Stimulated activated naive CD4-positive, alpha-beta T cell (primary cell): ENCODE results near the gene ZDHHC17.

Experiments
- DNase-seq, 6 experiments: peaks; one replicate each; lab custom pipeline; 2025; lab: John Stamatoyannopoulos, UW

ZDHHC17 gene

GRCh38 chr12:76878099-76878898, 114.4 kb downstream of the ZDHHC17 start:
- DNase-seq = peak in 1 of 6 experiments; percentile 50

- peak in 5 of 6 experiments; percentile 24 to 61 (median 39) for DNase-seq
Observed at GRCh38 chr12:76878899-76879709, 115.2 kb downstream of the ZDHHC17 start, which contains the start of gene CSRP2. Gene CSRP2, minus strand, starts transcription at chr12:76879019. Its CDS starts 12,759 bp downstream, at chr12:76866260.

- DNase-seq = no peak
Observed at GRCh38 chr12:76879710-76880518, 116.0 kb downstream of the ZDHHC17 start.

GRCh38 chr12:76880519-76881023, 116.7 kb downstream of the ZDHHC17 start:
- no peak for DNase-seq

GRCh38 chr12:76881142-76881541, 117.2 kb downstream of the ZDHHC17 start:
- DNase-seq = no peak

- DNase-seq = no peak
Observed at GRCh38 chr12:76882367-76882766, 118.5 kb downstream of the ZDHHC17 start.

GRCh38 chr12:76883151-76883550, 119.2 kb downstream of the ZDHHC17 start:
- DNase-seq = no peak

- no peak for DNase-seq
Observed at GRCh38 chr12:76883811-76884210, 119.9 kb downstream of the ZDHHC17 start.

- DNase-seq = no peak
Observed at GRCh38 chr12:76888775-76889174, 124.9 kb downstream of the ZDHHC17 start.

GRCh38 chr12:76890151-76891143, 126.5 kb downstream of the ZDHHC17 start:
- peak in 1 of 6 experiments; percentile 5 for DNase-seq

GRCh38 chr12:76891609-76892008, 127.7 kb downstream of the ZDHHC17 start:
- DNase-seq = no peak

GRCh38 chr12:76895796-76896195, 131.9 kb downstream of the ZDHHC17 start:
- DNase-seq = no peak

GRCh38 chr12:76896274-76896673, 132.4 kb downstream of the ZDHHC17 start:
- no peak for DNase-seq

- no peak for DNase-seq
Observed at GRCh38 chr12:76898442-76898841, 134.5 kb downstream of the ZDHHC17 start.

- DNase-seq = no peak
Observed at GRCh38 chr12:76899522-76899921, 135.6 kb downstream of the ZDHHC17 start.

- peak in 2 of 6 experiments; percentile 5 to 16 for DNase-seq
Observed at GRCh38 chr12:76901628-76902380, 137.9 kb downstream of the ZDHHC17 start.
